Coronary artery (tissue), 2 donors: ENCODE results near the gene GALNT7.

Source experiments
- DNase-seq: peaks from one replicate; pipeline ENCODE4 v3.0.0-alpha.2; 2017; ENCODE audit warnings: low spot score
- H3K27ac ChIP-seq, 2 donors: fragments of 200-600 bp; sonication (generic); one replicate each; pipeline ENCODE4 v1.5.1; 2016 to 2019
- H3K4me3 ChIP-seq: fragments of 200-600 bp; sonication (generic); 2 replicates; pipeline ENCODE4 v1.5.1; 2016; ENCODE audit warnings: mild to moderate bottlenecking, moderate library complexity
- TF ChIP-seq, protein P1 (sequence below): fragments of 200-600 bp; sonication (generic); IDR thresholded peaks from one replicate; pipeline ENCODE4 v1.5.1; 2019; ENCODE audit warnings: antibody characterized with exemption

The GALNT7 gene

DNA sequence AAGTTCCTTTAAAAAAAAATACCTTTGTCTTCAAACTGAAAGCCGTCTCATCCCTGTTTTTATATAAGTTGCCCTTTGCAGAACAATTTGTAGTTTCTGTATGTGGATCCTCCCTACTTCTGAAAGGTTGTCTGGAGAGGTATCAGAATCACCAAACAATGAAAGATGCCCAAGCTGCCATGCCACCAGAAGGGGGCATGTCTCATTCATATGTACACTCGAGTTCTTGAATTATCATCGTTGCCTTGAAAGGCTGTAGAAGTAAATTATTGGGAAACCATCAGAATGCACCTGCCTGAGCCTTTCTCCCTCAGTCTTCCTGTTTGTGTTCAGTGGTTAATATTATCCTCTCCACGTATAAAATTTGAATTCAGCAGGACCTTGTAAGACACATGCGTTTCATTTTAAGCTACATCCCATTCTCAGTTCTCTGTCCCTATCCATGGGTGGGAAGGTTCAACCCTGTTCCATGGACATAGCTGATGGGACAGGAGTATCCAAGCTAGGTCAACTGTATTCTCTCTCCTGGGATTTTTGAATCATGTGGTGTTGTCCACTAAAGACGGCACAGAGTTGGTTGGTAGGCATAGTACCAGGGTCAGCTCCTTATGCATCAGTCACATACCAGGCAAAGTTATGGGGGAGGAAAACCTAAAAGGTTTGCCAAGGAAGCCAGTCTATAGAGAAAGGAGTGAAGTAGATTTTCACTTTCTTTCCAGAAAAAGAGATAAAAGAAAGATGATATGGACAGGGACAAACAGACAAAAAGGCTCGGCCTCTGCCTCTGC, 24.0 kb downstream of the GALNT7 start:
- no peak for DNase-seq
- H3K27ac ChIP-seq = no peak overlapping the region
- TF ChIP-seq, protein P1, sequence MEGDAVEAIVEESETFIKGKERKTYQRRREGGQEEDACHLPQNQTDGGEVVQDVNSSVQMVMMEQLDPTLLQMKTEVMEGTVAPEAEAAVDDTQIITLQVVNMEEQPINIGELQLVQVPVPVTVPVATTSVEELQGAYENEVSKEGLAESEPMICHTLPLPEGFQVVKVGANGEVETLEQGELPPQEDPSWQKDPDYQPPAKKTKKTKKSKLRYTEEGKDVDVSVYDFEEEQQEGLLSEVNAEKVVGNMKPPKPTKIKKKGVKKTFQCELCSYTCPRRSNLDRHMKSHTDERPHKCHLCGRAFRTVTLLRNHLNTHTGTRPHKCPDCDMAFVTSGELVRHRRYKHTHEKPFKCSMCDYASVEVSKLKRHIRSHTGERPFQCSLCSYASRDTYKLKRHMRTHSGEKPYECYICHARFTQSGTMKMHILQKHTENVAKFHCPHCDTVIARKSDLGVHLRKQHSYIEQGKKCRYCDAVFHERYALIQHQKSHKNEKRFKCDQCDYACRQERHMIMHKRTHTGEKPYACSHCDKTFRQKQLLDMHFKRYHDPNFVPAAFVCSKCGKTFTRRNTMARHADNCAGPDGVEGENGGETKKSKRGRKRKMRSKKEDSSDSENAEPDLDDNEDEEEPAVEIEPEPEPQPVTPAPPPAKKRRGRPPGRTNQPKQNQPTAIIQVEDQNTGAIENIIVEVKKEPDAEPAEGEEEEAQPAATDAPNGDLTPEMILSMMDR = no peak
- H3K4me3 ChIP-seq = no peak overlapping the region

DNA sequence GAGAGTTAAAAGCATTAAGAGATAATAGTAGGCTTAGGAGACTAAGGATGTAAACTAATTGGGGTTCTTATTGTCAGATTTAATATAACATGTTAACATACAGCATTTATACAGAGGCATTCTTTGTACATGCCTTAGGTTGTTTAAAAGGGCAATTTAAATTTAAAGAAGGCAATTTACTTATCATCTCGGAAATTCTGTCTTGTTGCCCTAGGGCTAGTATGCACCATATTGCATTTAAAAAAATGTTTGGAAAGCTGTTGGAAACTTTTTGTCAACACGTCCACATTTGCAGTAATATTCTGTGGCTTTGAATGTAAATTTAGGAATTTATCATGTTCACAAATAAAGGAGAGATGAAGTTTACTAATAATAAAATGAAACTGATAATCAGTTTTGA, 25.5 kb downstream of the GALNT7 start:
- no peak overlapping the region for H3K4me3 ChIP-seq
- TF ChIP-seq, protein P1 = no peak
- H3K27ac ChIP-seq = no peak overlapping the region
- no peak for DNase-seq

DNA sequence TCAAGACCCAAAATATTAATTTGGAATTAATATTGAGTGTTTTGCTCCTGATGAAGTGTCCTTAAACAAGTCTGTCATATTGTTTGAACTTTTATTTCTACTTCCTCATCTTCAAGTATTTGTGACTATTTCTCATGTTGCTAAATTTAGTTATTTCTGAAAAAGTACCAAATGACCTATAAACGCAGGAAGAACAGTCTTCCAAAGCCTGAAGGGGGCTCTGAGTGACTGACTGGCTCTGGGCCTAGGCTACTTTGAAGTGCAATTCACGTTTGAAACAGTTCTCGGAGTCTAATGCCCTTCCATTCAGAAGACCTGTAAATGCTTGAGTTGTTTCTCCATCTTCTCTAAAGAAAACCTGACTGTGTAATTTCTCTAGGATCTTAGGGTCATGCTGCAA, 26.5 kb downstream of the GALNT7 start:
- no peak overlapping the region for H3K4me3 ChIP-seq
- H3K27ac ChIP-seq = no peak overlapping the region
- DNase-seq = no peak
- TF ChIP-seq, protein P1 = no peak

DNA sequence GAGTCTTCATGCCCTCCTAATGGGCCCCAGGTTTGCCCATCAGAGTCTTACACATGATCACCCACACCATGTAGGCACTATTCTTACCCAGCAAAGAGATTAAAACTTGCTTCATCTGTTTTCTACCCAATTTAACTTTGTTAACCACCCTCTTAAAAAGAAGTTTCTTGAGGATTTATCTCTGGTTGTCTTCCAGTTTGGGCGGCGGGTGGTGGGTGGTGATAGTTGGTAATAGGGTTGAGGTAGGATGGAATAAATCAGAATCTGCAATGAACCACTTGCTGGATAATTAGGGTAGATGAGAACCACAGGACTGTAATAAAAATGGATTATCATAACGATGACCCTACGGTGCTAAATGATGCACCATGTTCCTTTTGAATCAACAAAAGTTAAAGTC, 30.9 kb downstream of the GALNT7 start:
- DNase-seq = no peak
- H3K27ac ChIP-seq = no peak overlapping the region
- TF ChIP-seq, protein P1 = no peak
- H3K4me3 ChIP-seq = no peak overlapping the region

DNA sequence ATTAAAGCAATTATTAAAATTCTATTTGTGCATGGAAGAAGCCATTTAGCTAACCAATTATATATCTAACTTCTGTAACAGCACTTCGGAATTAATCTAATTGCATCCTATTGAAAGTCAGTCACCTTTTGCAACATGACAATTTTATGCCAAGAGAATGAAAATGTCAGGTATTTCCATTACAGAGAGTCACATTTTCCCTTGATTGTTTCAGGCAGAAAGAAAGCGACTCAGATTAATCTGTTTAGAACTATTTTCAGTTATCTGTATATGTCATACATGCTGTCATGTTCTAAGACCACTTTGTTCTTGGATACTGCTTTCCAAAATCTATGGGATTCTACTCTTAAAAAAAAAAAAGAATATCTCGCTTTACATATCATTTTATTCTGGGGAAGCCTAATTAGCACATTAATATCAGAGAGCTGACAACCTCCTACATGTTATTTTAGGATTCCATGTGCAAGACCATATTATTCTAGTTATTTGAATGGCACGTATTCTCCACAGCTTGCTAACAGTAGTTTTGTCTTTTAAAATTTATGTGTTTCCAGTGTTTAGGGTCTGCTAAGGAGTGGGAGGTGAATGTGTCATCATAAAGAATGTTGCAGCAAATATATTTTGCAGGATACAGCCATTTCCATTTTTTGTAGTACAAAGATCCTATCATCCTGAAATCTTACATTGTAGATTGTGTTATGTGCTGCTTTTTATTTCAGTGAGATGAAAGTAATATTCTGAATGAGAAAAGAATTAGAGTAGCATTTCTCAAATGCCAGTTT, 31.7 kb downstream of the GALNT7 start:
- TF ChIP-seq, protein P1 = no peak
- Histone ChIP-seq H3K4me3 (no peak overlapping the region), H3K27ac (no peak overlapping the region)

DNA sequence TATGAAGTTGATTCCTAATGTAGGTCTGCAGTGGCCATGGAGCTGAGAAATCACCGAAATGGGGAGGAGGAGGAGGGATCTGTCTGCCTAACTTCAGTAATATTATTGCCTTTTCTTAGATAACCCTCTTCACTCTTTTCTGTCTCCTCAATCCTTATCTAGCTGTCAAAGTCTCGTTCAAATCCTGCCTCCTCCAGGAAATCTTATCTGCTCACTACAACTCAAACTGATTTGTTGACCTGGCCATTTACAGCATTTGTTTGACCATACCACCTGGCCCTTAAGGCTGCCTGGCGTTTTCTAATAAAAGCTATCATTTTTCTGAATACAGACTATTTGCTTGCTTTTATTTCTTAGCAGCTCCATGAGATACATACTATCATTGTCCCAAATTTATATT, 33.8 kb downstream of the GALNT7 start:
- no peak overlapping the region for H3K27ac ChIP-seq
- TF ChIP-seq, protein P1 = no peak
- DNase-seq = no peak
- no peak overlapping the region for H3K4me3 ChIP-seq

More for the DNA sequence above, 31.7 kb downstream of the GALNT7 start:
- no peak for DNase-seq
